ENCODE results near the gene TIMP3.

DNA sequence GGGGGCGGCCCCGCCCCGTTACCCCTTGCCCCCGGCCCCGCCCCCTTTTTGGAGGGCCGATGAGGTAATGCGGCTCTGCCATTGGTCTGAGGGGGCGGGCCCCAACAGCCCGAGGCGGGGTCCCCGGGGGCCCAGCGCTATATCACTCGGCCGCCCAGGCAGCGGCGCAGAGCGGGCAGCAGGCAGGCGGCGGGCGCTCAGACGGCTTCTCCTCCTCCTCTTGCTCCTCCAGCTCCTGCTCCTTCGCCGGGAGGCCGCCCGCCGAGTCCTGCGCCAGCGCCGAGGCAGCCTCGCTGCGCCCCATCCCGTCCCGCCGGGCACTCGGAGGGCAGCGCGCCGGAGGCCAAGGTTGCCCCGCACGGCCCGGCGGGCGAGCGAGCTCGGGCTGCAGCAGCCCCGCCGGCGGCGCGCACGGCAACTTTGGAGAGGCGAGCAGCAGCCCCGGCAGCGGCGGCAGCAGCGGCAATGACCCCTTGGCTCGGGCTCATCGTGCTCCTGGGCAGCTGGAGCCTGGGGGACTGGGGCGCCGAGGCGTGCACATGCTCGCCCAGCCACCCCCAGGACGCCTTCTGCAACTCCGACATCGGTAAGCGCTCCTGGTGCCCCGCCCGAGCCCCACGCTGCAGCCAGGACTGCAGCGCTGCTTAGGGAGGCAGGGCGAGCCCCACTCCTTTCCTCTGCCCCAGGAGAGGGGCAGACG is at the start of gene TIMP3:
- no peak for TF ChIP-seq POLR2A (IDR thresholded peaks at IDR 0.05; ENCODE audit: low read depth, low read length)
- TF ChIP-seq, protein P1, sequence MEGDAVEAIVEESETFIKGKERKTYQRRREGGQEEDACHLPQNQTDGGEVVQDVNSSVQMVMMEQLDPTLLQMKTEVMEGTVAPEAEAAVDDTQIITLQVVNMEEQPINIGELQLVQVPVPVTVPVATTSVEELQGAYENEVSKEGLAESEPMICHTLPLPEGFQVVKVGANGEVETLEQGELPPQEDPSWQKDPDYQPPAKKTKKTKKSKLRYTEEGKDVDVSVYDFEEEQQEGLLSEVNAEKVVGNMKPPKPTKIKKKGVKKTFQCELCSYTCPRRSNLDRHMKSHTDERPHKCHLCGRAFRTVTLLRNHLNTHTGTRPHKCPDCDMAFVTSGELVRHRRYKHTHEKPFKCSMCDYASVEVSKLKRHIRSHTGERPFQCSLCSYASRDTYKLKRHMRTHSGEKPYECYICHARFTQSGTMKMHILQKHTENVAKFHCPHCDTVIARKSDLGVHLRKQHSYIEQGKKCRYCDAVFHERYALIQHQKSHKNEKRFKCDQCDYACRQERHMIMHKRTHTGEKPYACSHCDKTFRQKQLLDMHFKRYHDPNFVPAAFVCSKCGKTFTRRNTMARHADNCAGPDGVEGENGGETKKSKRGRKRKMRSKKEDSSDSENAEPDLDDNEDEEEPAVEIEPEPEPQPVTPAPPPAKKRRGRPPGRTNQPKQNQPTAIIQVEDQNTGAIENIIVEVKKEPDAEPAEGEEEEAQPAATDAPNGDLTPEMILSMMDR (IDR thresholded peaks at IDR 0.05; ENCODE audit: extremely low read depth in 1 of 2, insufficient read depth in 1 of 2, low read depth in 1 of 2, low read length in 2 of 2) = no peak
- no peak for TF ChIP-seq MAX (IDR thresholded peaks at IDR 0.05; ENCODE audit: insufficient read depth, insufficient read length)
